HCT116 (cell line): Measurements from ENCODE around the gene CEACAM6. TPM values are rescaled to one million over a fixed set of nuclear protein-coding genes. Genes with fewer than 3 reads are reported as not detected.

Experiments
- ATAC-seq: fragments of 200-7000 bp; cut with Tn5 transposase; 2 replicates; pipeline ENCODE4 v1.9.1; 2020; ENCODE audit warnings: mild to moderate bottlenecking, moderate library complexity
- BruUV-seq: library from RNA; stranded (reverse); fragments of 400-500 nt; replicated peaks from 2 replicates; lab custom pipeline; 2021; lab: Mats Ljungman, UMichigan
- CTCF ChIA-PET: fragments of 300-600 bp; sonication (Branson Sonifier 250); formaldehyde crosslinking; loops from one replicate; lab custom pipeline; 2021; ENCODE audit warnings: antibody characterized with exemption; lab: Charles Lee
- POLR2A ChIA-PET: fragments of 300-600, 350-600 bp; sonication (Branson Sonifier 250); formaldehyde crosslinking; loops from one replicate; lab custom pipeline; 2021; ENCODE audit warnings: antibody characterized with exemption; lab: Charles Lee
- RAD21 ChIA-PET, 2 experiments: fragments of 300-600 bp; sonication (Branson Sonifier 250); formaldehyde crosslinking; loops; one replicate each; lab custom pipeline; 2023; ENCODE audit warnings: low total read pairs in 2 of 2; ENCODE audit not compliant: uncharacterized antibody in 2 of 2, unreplicated experiment in 2 of 2, low non-redundant PET in 1 of 2; lab: Charles Lee
- DNase-seq: peaks from one replicate; pipeline ENCODE4 v3.0.0-alpha.2; 2010; ENCODE audit warnings: low read depth, low spot score
- H2AFZ ChIP-seq: fragments of 200-600 bp; shearing (Covaris generic), sonication (generic); 2 replicates; pipeline ENCODE4 v1.6.1; 2017; ENCODE audit warnings: low read depth, mixed run types, mixed read lengths, antibody characterized with exemption, low read length; ENCODE audit not compliant: poor library complexity, severe bottlenecking
- H3K27ac ChIP-seq: 2 replicates; pipeline ENCODE4 v1.5.1; 2012; ENCODE audit warnings: low read depth, low read length
- H3K27me3 ChIP-seq: fragments of 200-600 bp; sonication (generic); 2 replicates; pipeline ENCODE4 v1.6.1; 2016; ENCODE audit warnings: mixed run types, low read length, mixed read lengths; ENCODE audit not compliant: insufficient read depth
- H3K36me3 ChIP-seq, 2 experiments: fragments of 200-500 bp in 1 of 2; fragments of 200-600 bp in 1 of 2; sonication (Bioruptor generic) in 1 of 2; sonication (generic) in 1 of 2; 2 replicates each; pipeline versions ENCODE4 v1.5.1 to v1.6.1; 2014 to 2016; ENCODE audit warnings: low read length in 2 of 2, inconsistent platforms in 1 of 2, mixed read lengths in 1 of 2, mixed run types in 1 of 2; ENCODE audit not compliant: insufficient read depth in 2 of 2, control insufficient read depth in 1 of 2
- H3K4me1 ChIP-seq, 2 experiments: fragments of 200-600 bp in 1 of 2; sonication (generic) in 1 of 2; 2 replicates each; pipeline versions ENCODE4 v1.5.1 to v1.6.1; 2012 to 2017; ENCODE audit warnings: low read length in 2 of 2, inconsistent platforms in 1 of 2, mild to moderate bottlenecking in 1 of 2, mixed read lengths in 1 of 2, mixed run types in 1 of 2, moderate library complexity in 1 of 2; ENCODE audit not compliant: insufficient read depth in 2 of 2, control insufficient read depth in 1 of 2
- H3K4me2 ChIP-seq: fragments of 200-600 bp; sonication (generic); 2 replicates; pipeline ENCODE4 v1.6.1; 2017; ENCODE audit warnings: mixed run types, low read length, mixed read lengths
- H3K4me3 ChIP-seq, 2 experiments: fragments of 200-600 bp in 1 of 2; sonication (generic) in 1 of 2; replicated peaks in 1 of 2; 2 replicates each; pipeline ENCODE4 v1.5.1; 2011 to 2016; ENCODE audit warnings: low read length in 2 of 2, control low read depth in 1 of 2, low read depth in 1 of 2, mild to moderate bottlenecking in 1 of 2, mixed read lengths in 1 of 2, mixed run types in 1 of 2
- H3K79me2 ChIP-seq: fragments of 200-600 bp; sonication (generic); 2 replicates; pipeline ENCODE4 v1.6.1; 2017; ENCODE audit warnings: mild to moderate bottlenecking, mixed run types, low read length, moderate library complexity, mixed read lengths; ENCODE audit not compliant: insufficient read depth
- H3K9ac ChIP-seq: fragments of 200-600 bp; sonication (generic); 2 replicates; pipeline ENCODE4 v1.6.1; 2016; ENCODE audit warnings: low read length, mixed read lengths
- H3K9me2 ChIP-seq: fragments of 200-600 bp; sonication (generic), shearing (Covaris generic); 2 replicates; pipeline ENCODE4 v1.6.1; 2017; ENCODE audit warnings: mixed run types, mild to moderate bottlenecking, moderate library complexity; ENCODE audit not compliant: insufficient read depth
- H3K9me3 ChIP-seq, 2 experiments: fragments of 200-500 bp in 1 of 2; fragments of 200-600 bp in 1 of 2; sonication (Bioruptor generic) in 1 of 2; sonication (generic) in 1 of 2; 2 replicates each; pipeline ENCODE4 v1.6.1; 2014 to 2017; ENCODE audit warnings: low read length in 2 of 2, mixed read lengths in 2 of 2, inconsistent platforms in 1 of 2, low read depth in 1 of 2, mild to moderate bottlenecking in 1 of 2, mixed run types in 1 of 2, moderate library complexity in 1 of 2; ENCODE audit not compliant: control insufficient read depth in 1 of 2, insufficient read depth in 1 of 2
- H4K20me1 ChIP-seq: fragments of 200-600 bp; sonication (generic), shearing (Covaris generic); 2 replicates; pipeline ENCODE4 v1.6.1; 2017; ENCODE audit warnings: mixed run types, mild to moderate bottlenecking, moderate library complexity; ENCODE audit not compliant: insufficient read depth
- EZH2 ChIP-seq: fragments of 200-600 bp; sonication (generic); IDR thresholded peaks from 2 replicates; pipeline ENCODE4 v1.6.1; 2017; ENCODE audit warnings: antibody characterized with exemption, mixed run types
- MAX ChIP-seq: IDR thresholded peaks from 2 replicates; pipeline ENCODE4 v1.6.1; 2012
- POLR2A ChIP-seq: IDR thresholded peaks from 2 replicates; pipeline ENCODE4 v1.7.0; 2011; ENCODE audit warnings: borderline replicate concordance; ENCODE audit not compliant: insufficient read depth, insufficient read length; ENCODE audit errors: extremely low read depth
- RAD21 ChIP-seq: IDR thresholded peaks from 2 replicates; pipeline ENCODE4 v1.6.1; 2012; ENCODE audit warnings: low read depth, mild to moderate bottlenecking
- SIN3A ChIP-seq: IDR thresholded peaks from 2 replicates; pipeline ENCODE4 v1.6.1; 2012; ENCODE audit warnings: low read depth
- SP1 ChIP-seq: IDR thresholded peaks from 2 replicates; pipeline ENCODE4 v1.6.1; 2012; ENCODE audit warnings: low read depth
- TCF7L2 ChIP-seq: IDR thresholded peaks from 2 replicates; pipeline ENCODE4 v1.7.0; 2011; ENCODE audit warnings: borderline replicate concordance, inconsistent platforms; ENCODE audit not compliant: insufficient read depth, insufficient read length; ENCODE audit errors: extremely low read depth
- YY1 ChIP-seq: IDR thresholded peaks from 2 replicates; pipeline ENCODE4 v1.6.1; 2011; ENCODE audit warnings: low read length, low read depth, moderate library complexity, mild to moderate bottlenecking; ENCODE audit not compliant: insufficient replicate concordance; ENCODE audit errors: extremely low read depth
- ZFX ChIP-seq: fragments of 450-650 bp; IDR thresholded peaks from 2 replicates; pipeline ENCODE4 v1.6.1; 2017
- intact Hi-C: fragments of 100-400 bp; cut with micrococcal nuclease; formaldehyde crosslinking; loops from 2 replicates; pipeline ENCODE4 v1.10.0; 2022
- total RNA-seq: library from RNA; stranded (reverse); gene quantifications from one replicate; pipeline ENCODE4 v1.2.1, GENCODE V29; 2021; ENCODE audit not compliant: unreplicated experiment
- TF ChIP-seq, protein P1 (sequence below): IDR thresholded peaks from 2 replicates; pipeline ENCODE4 v1.6.1; 2012; ENCODE audit warnings: low read depth
- TF ChIP-seq, protein P2 (sequence below): IDR thresholded peaks from 2 replicates; pipeline ENCODE4 v1.6.1; 2012

CEACAM6 gene
- total RNA-seq, 1 experiment from 2014 or later, result 0.59 TPM

- H2AFZ ChIP-seq, result peak overlapping the region; percentile 80
- H3K9me2 ChIP-seq, result no peaks in the 10 kb centered on the region
- BruUV-seq, result no TSS peak
- ChIA-PET POLR2A (interaction anchor here (0.9 kb wide), 1 partner anchor 16 kb away, joined by 3 read pairs; no protein-coding TSS in a partner anchor), CTCF (interaction anchor here (0.8 to 5.1 kb wide), 19 partner anchors 9 to 242 kb away, joined by 3 to 80 read pairs (median 5); partner anchors contain the start of gene CEACAM6), RAD21 (interaction anchor here (1.0 kb wide), 2 partner anchors 28 kb away, joined by 3 read pairs; no protein-coding TSS in a partner anchor)
- intact Hi-C loops, result loop anchor here (1.0 to 5.0 kb wide), 3 partner anchors 28 to 164 kb away; partner anchors contain the start of gene RABAC1
- no peaks in the 10 kb centered on the region for H3K36me3 ChIP-seq
- H3K79me2 ChIP-seq, result no peaks in the 10 kb centered on the region
- H3K4me3 ChIP-seq, result no peak overlapping the region
- H3K4me2 ChIP-seq, result 0 out of 2 replicates have a peak overlapping the region, but pooled peaks have one; percentile 2
- ATAC-seq (no peak), DNase-seq (no peak)
- no peaks in the 10 kb centered on the region; a peak in 1 of 4 replicates for H3K4me1 ChIP-seq
- no peak overlapping the region for H3K27ac ChIP-seq
- TF ChIP-seq TCF7L2 (no peak), ZFX (no peak), EZH2 (no peak), YY1 (no peak), SP1 (no peak), POLR2A (no peak), SIN3A (no peak), RAD21 (no peak), MAX (no peak)
- TF ChIP-seq, protein P1, sequence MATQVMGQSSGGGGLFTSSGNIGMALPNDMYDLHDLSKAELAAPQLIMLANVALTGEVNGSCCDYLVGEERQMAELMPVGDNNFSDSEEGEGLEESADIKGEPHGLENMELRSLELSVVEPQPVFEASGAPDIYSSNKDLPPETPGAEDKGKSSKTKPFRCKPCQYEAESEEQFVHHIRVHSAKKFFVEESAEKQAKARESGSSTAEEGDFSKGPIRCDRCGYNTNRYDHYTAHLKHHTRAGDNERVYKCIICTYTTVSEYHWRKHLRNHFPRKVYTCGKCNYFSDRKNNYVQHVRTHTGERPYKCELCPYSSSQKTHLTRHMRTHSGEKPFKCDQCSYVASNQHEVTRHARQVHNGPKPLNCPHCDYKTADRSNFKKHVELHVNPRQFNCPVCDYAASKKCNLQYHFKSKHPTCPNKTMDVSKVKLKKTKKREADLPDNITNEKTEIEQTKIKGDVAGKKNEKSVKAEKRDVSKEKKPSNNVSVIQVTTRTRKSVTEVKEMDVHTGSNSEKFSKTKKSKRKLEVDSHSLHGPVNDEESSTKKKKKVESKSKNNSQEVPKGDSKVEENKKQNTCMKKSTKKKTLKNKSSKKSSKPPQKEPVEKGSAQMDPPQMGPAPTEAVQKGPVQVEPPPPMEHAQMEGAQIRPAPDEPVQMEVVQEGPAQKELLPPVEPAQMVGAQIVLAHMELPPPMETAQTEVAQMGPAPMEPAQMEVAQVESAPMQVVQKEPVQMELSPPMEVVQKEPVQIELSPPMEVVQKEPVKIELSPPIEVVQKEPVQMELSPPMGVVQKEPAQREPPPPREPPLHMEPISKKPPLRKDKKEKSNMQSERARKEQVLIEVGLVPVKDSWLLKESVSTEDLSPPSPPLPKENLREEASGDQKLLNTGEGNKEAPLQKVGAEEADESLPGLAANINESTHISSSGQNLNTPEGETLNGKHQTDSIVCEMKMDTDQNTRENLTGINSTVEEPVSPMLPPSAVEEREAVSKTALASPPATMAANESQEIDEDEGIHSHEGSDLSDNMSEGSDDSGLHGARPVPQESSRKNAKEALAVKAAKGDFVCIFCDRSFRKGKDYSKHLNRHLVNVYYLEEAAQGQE, result no peak
- TF ChIP-seq, protein P2, sequence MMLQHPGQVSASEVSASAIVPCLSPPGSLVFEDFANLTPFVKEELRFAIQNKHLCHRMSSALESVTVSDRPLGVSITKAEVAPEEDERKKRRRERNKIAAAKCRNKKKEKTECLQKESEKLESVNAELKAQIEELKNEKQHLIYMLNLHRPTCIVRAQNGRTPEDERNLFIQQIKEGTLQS, result no peak
- H3K9me3 ChIP-seq, result no peaks in the 10 kb centered on the region
- H4K20me1 ChIP-seq, result no peaks in the 10 kb centered on the region
- no peak overlapping the region for H3K9ac ChIP-seq
- peaks cover 26% of the 10 kb centered on the region; the same call in 1 of the 2 replicates for H3K27me3 ChIP-seq
Measured at GRCh38 chr19:41793414-41793727, 38.0 kb downstream of the CEACAM6 start.
